ENCODE measurements around the gene KIF26B. TPM values are rescaled to one million over a fixed set of nuclear protein-coding genes. Genes with fewer than 3 reads are reported as not detected.

The KIF26B gene
- total RNA-seq, 1 experiment from 2014 or later: 0.04 TPM

DNA sequence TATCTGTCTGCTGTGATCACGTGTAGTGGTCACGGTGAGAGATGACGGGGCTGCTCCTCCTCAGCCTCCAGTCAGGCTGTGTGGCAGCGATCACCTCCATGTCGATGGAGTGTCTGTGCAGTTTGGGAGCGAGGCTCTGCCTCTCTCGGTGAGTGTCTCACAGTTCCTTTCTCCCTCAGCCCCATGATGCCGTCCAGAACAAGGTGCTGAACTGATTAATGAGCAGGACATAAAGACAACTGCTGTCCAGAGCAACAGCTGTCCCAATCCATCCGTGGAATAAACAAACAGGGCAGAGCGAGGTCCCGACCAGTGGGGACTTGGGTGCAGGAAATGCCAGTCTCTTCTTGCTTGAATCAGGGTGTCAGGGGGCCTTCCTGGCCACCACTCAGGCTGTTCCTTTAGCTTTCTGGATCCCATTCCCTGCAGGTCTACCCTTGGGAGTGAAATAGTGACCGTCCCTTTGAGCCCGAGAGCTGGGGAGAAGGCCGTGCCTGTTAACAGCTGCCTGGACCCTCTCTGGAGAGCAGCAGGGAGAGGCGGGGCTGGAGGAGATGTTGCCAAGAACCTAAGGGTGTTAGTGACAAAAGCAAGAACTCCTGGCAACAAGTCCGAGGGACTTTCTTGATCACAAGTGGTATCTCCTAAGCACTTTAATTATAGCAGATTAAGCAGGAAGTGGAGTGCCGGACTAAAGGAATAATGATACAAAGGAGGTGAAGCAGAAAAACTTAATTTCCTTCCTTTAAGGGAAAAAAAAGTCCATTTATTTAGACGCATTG is 443.9 kb downstream of the KIF26B start:
- BruUV-seq (replicated peaks): no TSS peak
- H3K9me2 ChIP-seq (replicated peaks; ENCODE audit: low read length): no peaks in the 10 kb centered on the region
- no peak overlapping the region for H2AFZ ChIP-seq (ENCODE audit: low read length)
- H3K36me3 ChIP-seq (ENCODE audit: low read depth, low read length): no peaks in the 10 kb centered on the region
- no peaks in the 10 kb centered on the region for H3F3A ChIP-seq (ENCODE audit: low read length, unreplicated experiment)
- intact Hi-C loops (cut with micrococcal nuclease): no loop called here
- no peaks in the 10 kb centered on the region for H3K79me2 ChIP-seq (ENCODE audit: low read length)
- no peak overlapping the region for H3K9ac ChIP-seq (ENCODE audit: low read length)
- POLR2A ChIA-PET (ENCODE audit: unreplicated experiment): no interaction called here
- no peak overlapping the region for H3K4me3 ChIP-seq (ENCODE audit: low read length)
- CTCF ChIA-PET: no interaction called here
- DNase-seq (no peak), ATAC-seq (no peak)
- TF ChIP-seq EZH2phosphoT487 (IDR thresholded peaks at IDR 0.05; ENCODE audit: borderline replicate concordance, low read length) (no peak), EZH2 (IDR thresholded peaks at IDR 0.05; ENCODE audit: low read length, unreplicated experiment) (no peak), CTCF (conservative IDR thresholded peaks at IDR 0.05; ENCODE audit: low read depth, low read length) (no peak)
- H3K27ac ChIP-seq (ENCODE audit: low read length): no peak overlapping the region
- H3K9me3 ChIP-seq (ENCODE audit: low read length): no peaks in the 10 kb centered on the region
- no peak overlapping the region for H3K4me2 ChIP-seq (ENCODE audit: low read length)
- no peaks in the 10 kb centered on the region for H3K4me1 ChIP-seq (ENCODE audit: insufficient read depth, low read length)
- no peaks in the 10 kb centered on the region for H4K20me1 ChIP-seq (ENCODE audit: low read length)
- H3K27me3 ChIP-seq (ENCODE audit: low read length): peaks cover 66% of the 10 kb centered on the region

GRCh38 chr1:245599371-245600174 is 444.8 kb downstream of the KIF26B start:
- H3K9ac ChIP-seq (ENCODE audit: low read length): no peak overlapping the region

More at GRCh38 chr1:245599371-245600174, 444.8 kb downstream of the KIF26B start:
- no peak for ATAC-seq
- CTCF ChIA-PET: no interaction called here
- no peaks in the 10 kb centered on the region for H3K79me2 ChIP-seq (ENCODE audit: low read length)
- no peaks in the 10 kb centered on the region for H4K20me1 ChIP-seq (ENCODE audit: low read length)
- H3K36me3 ChIP-seq (ENCODE audit: low read depth, low read length): no peaks in the 10 kb centered on the region
- H3K27ac ChIP-seq (ENCODE audit: low read length): no peak overlapping the region
- BruUV-seq (replicated peaks): no TSS peak
- intact Hi-C loops (cut with micrococcal nuclease): no loop called here
- H3K4me2 ChIP-seq (ENCODE audit: low read length): no peak overlapping the region
- no peak overlapping the region for H2AFZ ChIP-seq (ENCODE audit: low read length)
- H3K9me3 ChIP-seq (ENCODE audit: low read length): no peaks in the 10 kb centered on the region
- no peaks in the 10 kb centered on the region for H3K9me2 ChIP-seq (replicated peaks; ENCODE audit: low read length)
- H3K4me3 ChIP-seq (ENCODE audit: low read length): no peak overlapping the region
- no peaks in the 10 kb centered on the region for H3F3A ChIP-seq (ENCODE audit: low read length, unreplicated experiment)
- no peak for TF ChIP-seq CTCF (conservative IDR thresholded peaks at IDR 0.05; ENCODE audit: low read depth, low read length)
- no peak for TF ChIP-seq EZH2 (IDR thresholded peaks at IDR 0.05; ENCODE audit: low read length, unreplicated experiment)
- no peak for TF ChIP-seq EZH2phosphoT487 (IDR thresholded peaks at IDR 0.05; ENCODE audit: borderline replicate concordance, low read length)
- POLR2A ChIA-PET (ENCODE audit: unreplicated experiment): no interaction called here
- no peak for DNase-seq
- peaks cover 75% of the 10 kb centered on the region for H3K27me3 ChIP-seq (ENCODE audit: low read length)
- no peaks in the 10 kb centered on the region for H3K4me1 ChIP-seq (ENCODE audit: insufficient read depth, low read length)
